ES-I3 (cell line): ENCODE measurements around the gene FAM149A.
A peak's percentile ranks its signal among the peaks of the same experiment; 100 is the strongest.

Source experiments
- H3K36me3 ChIP-seq: 2 replicates; pipeline ENCODE4 v1.6.1; 2013; ENCODE audit warnings: mild to moderate bottlenecking, low read length, control low read depth, moderate library complexity; ENCODE audit not compliant: insufficient read depth
- H3K4me1 ChIP-seq: 2 replicates; pipeline ENCODE4 v1.6.1; 2013; ENCODE audit warnings: mild to moderate bottlenecking, control low read depth, low read length; ENCODE audit not compliant: insufficient read depth
- H3K9ac ChIP-seq: 2 replicates; pipeline ENCODE4 v1.6.1; 2013; ENCODE audit warnings: low read depth, mild to moderate bottlenecking, low read length, moderate library complexity
- H3K9me3 ChIP-seq: 2 replicates; pipeline ENCODE4 v1.6.1; 2013; ENCODE audit warnings: mild to moderate bottlenecking, low read length, moderate library complexity; ENCODE audit not compliant: control insufficient read depth, insufficient read depth

FAM149A gene

GRCh38 chr4:186191200-186192065 lies 86.9 kb downstream of the FAM149A start, which contains the start of gene CYP4V2:
TSS of gene CYP4V2 (plus strand) at chr4:186191567. CDS start at chr4:186191824, 257 bp downstream.
- Histone ChIP-seq H3K9ac (peak within 1 kb of the TSS; percentile 85), H3K36me3 (no peaks in the 10 kb centered on the region), H3K9me3 (no peaks in the 10 kb centered on the region), H3K4me1 (peaks cover 18% of the 10 kb centered on the region; the same call in 1 of the 2 replicates)

GRCh38 chr4:186192066-186192612 lies 87.6 kb downstream of the FAM149A start:
- Histone ChIP-seq H3K9me3 (no peaks in the 10 kb centered on the region), H3K36me3 (no peaks in the 10 kb centered on the region), H3K9ac (peak overlapping the region; percentile 85), H3K4me1 (peaks cover 18% of the 10 kb centered on the region; the same call in 1 of the 2 replicates)

- Histone ChIP-seq H3K36me3 (no peaks in the 10 kb centered on the region), H3K9ac (no peak overlapping the region), H3K4me1 (peaks cover 18% of the 10 kb centered on the region; the same call in 1 of the 2 replicates), H3K9me3 (no peaks in the 10 kb centered on the region)
These were observed 89.3 kb downstream of the FAM149A start for GRCh38 chr4:186193851-186194250.

GRCh38 chr4:186196063-186196462 lies 91.6 kb downstream of the FAM149A start:
- Histone ChIP-seq H3K4me1 (peaks cover 8% of the 10 kb centered on the region; the same call in 1 of the 2 replicates), H3K9me3 (no peaks in the 10 kb centered on the region), H3K36me3 (no peaks in the 10 kb centered on the region), H3K9ac (no peak overlapping the region)

- Histone ChIP-seq H3K9me3 (no peaks in the 10 kb centered on the region), H3K9ac (no peak overlapping the region), H3K4me1 (no peaks in the 10 kb centered on the region), H3K36me3 (no peaks in the 10 kb centered on the region)
These were observed 96.0 kb downstream of the FAM149A start for GRCh38 chr4:186200516-186200915.

- no peak overlapping the region for H3K9ac ChIP-seq
- H3K9me3 ChIP-seq: no peaks in the 10 kb centered on the region
- no peaks in the 10 kb centered on the region for H3K36me3 ChIP-seq
- no peaks in the 10 kb centered on the region for H3K4me1 ChIP-seq
These were observed 96.5 kb downstream of the FAM149A start for GRCh38 chr4:186201010-186201409.

GRCh38 chr4:186201535-186202230 lies 97.2 kb downstream of the FAM149A start:
- Histone ChIP-seq H3K9me3 (no peaks in the 10 kb centered on the region), H3K9ac (no peak overlapping the region), H3K4me1 (no peaks in the 10 kb centered on the region), H3K36me3 (no peaks in the 10 kb centered on the region)

- Histone ChIP-seq H3K9ac (no peak overlapping the region), H3K9me3 (no peaks in the 10 kb centered on the region), H3K4me1 (no peaks in the 10 kb centered on the region), H3K36me3 (no peaks in the 10 kb centered on the region)
These were observed 98.1 kb downstream of the FAM149A start for GRCh38 chr4:186202490-186203140.

GRCh38 chr4:186203406-186203805 lies 98.9 kb downstream of the FAM149A start:
- no peaks in the 10 kb centered on the region for H3K9me3 ChIP-seq
- H3K36me3 ChIP-seq: no peaks in the 10 kb centered on the region
- H3K9ac ChIP-seq: no peak overlapping the region
- H3K4me1 ChIP-seq: no peaks in the 10 kb centered on the region

GRCh38 chr4:186204103-186204559 lies 99.6 kb downstream of the FAM149A start:
- peak overlapping the region; percentile 52; the same call in 1 of the 2 replicates for H3K9ac ChIP-seq
- H3K36me3 ChIP-seq: no peaks in the 10 kb centered on the region
- H3K4me1 ChIP-seq: no peaks in the 10 kb centered on the region
- H3K9me3 ChIP-seq: peaks cover 3% of the 10 kb centered on the region; the same call in 1 of the 2 replicates

GRCh38 chr4:186204686-186205085 lies 100.2 kb downstream of the FAM149A start:
- peaks cover 4% of the 10 kb centered on the region; the same call in 1 of the 2 replicates for H3K36me3 ChIP-seq
- peaks cover 3% of the 10 kb centered on the region; the same call in 1 of the 2 replicates for H3K9me3 ChIP-seq
- peak overlapping the region; percentile 52; the same call in 1 of the 2 replicates for H3K9ac ChIP-seq
- no peaks in the 10 kb centered on the region for H3K4me1 ChIP-seq

GRCh38 chr4:186205156-186205555 lies 100.7 kb downstream of the FAM149A start:
- Histone ChIP-seq H3K9me3 (peaks cover 3% of the 10 kb centered on the region; the same call in 1 of the 2 replicates), H3K4me1 (no peaks in the 10 kb centered on the region), H3K9ac (no peak overlapping the region; the same call in 1 of the 2 replicates), H3K36me3 (peaks cover 4% of the 10 kb centered on the region; the same call in 1 of the 2 replicates)

- no peak overlapping the region for H3K9ac ChIP-seq
- H3K4me1 ChIP-seq: no peaks in the 10 kb centered on the region
- no peaks in the 10 kb centered on the region for H3K36me3 ChIP-seq
- H3K9me3 ChIP-seq: no peaks in the 10 kb centered on the region
These were observed 112.0 kb downstream of the FAM149A start for GRCh38 chr4:186216465-186217024.
